NCI-H510A treated with DMSO at 0.1 percent for 48 hours (cell line): ENCODE measurements around the gene HASPIN.

Source experiments
- DNase-seq: peaks from one replicate; lab custom pipeline; 2025; lab: John Stamatoyannopoulos, UW

The HASPIN gene

GRCh38 chr17:3766779-3767178 lies 43.1 kb downstream of the HASPIN start:
- DNase-seq, result no peak

- DNase-seq, result no peak
Observed at GRCh38 chr17:3768341-3768740, 44.6 kb downstream of the HASPIN start.

- no peak for DNase-seq
Observed at GRCh38 chr17:3768769-3769168, 45.1 kb downstream of the HASPIN start.

GRCh38 chr17:3770466-3770865 lies 46.8 kb downstream of the HASPIN start:
- no peak for DNase-seq

GRCh38 chr17:3771140-3771539 lies 47.4 kb downstream of the HASPIN start:
- DNase-seq, result no peak

- DNase-seq, result no peak
Observed at GRCh38 chr17:3772764-3773163, 49.1 kb downstream of the HASPIN start.

GRCh38 chr17:3773511-3773910 lies 49.8 kb downstream of the HASPIN start:
- no peak for DNase-seq

GRCh38 chr17:3773966-3774365 lies 50.3 kb downstream of the HASPIN start:
- no peak for DNase-seq
